Stimulated activated CD4-positive, alpha-beta T cell treated with anti-CD3 and anti-CD28 coated beads, Interleukin-4, amount 100 ng/mL, for 48 hours (primary cell): ENCODE measurements around the gene YIPF2.
"Not testable (repeated sequence)": the region's sequence is repeated elsewhere in the genome, so short reads cannot be mapped to it uniquely, and the experiment has no call there.

Experiments
- DNase-seq, 2 donors: peaks; one replicate each; pipeline ENCODE4 v3.0.0-alpha.2; 2020; ENCODE audit warnings: low read depth in 2 of 2

Gene YIPF2

DNA sequence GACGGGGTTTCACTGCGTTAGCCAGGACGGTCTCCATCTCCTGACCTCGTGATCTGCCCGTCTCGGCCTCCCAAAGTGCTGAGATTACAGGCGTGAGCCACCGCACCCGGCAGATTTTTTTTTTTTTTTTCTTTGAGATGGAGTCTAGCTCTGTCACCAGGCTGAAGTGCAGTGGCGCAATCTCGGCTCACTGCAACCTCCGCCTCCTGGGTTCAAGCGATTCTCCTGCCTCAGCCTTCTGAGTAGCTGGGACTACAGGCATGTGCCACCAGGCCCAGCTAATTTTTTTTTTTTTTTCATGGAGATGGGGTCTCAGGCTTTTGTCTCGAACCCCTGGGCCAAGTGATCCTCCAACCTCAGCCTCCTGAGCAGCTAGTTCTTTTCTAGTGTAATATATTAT lies 13.2 kb upstream of the YIPF2 start:
- not testable (repeated sequence) for DNase-seq

- peak in 1 of 2 donors; percentile 15 for DNase-seq
These were observed 8.2 kb upstream of the YIPF2 start for GRCh38 chr19:10936661-10937084.

GRCh38 chr19:10935371-10936059 lies 7.1 kb upstream of the YIPF2 start:
- DNase-seq = no peak

- DNase-seq = no peak
These were observed 959 bp upstream of the YIPF2 start for GRCh38 chr19:10929402-10929794.

DNA sequence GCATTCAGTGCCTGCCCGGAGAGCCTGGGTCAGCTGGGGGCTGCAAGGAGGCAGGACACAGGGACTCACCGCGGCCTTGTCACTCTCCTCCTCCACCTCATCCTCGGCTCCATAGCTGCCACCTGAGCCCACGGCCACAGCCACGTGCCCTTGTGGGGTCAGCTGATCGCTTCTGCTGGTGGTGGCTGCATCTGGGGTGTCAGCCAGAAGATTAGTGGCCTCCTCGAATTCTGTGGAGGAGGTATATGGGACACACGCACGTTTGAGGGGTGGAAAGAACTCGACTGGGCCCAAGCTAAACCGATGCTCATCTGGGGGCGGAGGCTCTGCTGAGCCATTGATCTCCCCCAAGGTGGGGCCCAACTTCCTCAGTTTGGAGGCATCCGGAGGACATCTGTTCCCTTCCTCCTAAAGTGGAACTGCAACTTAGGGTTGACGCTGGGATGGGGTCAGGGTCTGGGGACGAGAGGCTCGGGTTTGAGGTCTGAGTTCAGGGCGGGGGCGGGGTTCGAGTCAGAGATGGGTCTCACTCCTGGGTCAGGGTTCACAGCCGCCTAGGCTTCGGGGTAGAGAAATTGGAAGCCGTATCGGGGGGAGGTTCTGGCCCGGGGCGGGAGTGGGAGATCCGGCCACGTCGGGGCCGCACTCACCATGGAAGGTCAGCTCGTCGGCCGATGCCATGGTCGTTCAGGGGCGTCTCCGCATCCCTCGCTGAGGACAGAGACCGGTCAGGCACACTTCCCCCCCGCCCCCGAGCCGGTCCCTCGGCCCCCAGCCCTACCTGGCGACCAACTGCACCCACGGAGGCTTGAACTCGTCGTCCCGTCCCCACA lies 493 bp downstream of the YIPF2 start:
- DNase-seq = no peak

GRCh38 chr19:10924597-10924996 lies 3.8 kb downstream of the YIPF2 start:
- no peak for DNase-seq

GRCh38 chr19:10923260-10924112 lies 5.0 kb downstream of the YIPF2 start:
- no peak for DNase-seq

- no peak for DNase-seq
These were observed 5.8 kb downstream of the YIPF2 start for GRCh38 chr19:10922638-10923014.

- DNase-seq = no peak
These were observed 6.4 kb downstream of the YIPF2 start for GRCh38 chr19:10921910-10922637.

GRCh38 chr19:10921199-10921909 lies 7.1 kb downstream of the YIPF2 start:
- no peak for DNase-seq

DNA sequence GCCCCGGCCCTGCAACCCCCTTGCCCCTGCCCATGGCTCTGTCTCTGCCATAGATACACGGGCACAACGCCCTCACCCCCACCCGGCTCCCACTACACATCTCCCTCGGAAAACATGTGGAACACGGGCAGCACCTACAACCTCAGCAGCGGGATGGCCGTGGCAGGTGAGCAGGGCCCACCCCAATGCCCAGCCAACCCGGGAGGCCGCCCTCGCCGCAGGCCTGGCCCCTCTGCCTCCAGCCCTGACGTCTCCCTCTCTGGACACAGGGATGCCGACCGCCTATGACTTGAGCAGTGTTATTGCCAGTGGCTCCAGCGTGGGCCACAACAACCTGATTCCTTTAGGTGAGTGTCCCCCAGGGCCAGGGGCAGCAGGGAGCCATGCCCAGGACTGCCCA lies 7.7 kb downstream of the YIPF2 start:
- no peak for DNase-seq

DNA sequence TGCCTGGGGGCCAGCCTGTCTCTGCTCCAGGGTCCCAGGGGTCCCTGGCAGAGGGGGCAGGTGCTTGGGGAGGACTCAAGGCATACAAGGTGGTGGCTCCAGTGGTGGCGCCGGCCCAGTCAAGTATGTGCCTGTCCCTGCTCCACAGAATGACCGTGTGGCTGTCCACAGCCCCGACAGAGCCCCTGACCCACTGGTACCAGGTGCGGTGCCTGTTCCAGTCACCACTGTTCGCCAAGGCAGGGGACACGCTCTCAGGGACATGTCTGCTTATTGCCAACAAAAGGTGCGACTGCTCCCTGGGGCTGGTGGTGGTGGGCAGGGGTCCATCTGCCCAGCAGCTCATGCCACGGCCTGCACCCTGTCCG lies 8.2 kb downstream of the YIPF2 start:
- no peak for DNase-seq

- no peak for DNase-seq
These were observed 8.8 kb downstream of the YIPF2 start for GRCh38 chr19:10919352-10920287.

GRCh38 chr19:10918359-10918758 lies 10.1 kb downstream of the YIPF2 start:
- DNase-seq = no peak

DNA sequence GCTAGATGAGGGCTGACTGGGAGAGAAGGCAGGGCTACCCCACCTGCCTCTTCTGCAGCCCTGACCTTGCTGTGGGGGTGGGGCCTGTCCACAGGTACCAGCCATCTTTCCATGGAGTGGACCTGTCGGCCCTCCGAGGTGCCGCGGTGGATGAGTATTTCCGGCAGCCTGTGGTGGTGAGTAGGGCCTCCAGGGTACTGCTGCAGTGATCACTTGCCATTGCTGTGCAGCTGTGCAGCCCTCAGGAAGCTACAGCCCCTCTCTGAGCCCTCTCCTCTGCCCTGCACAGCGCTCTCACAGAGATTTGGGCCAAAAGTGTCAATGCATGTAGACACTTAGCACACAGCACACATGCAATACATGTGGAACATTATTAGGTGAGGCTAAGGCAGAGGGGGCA lies 11.8 kb downstream of the YIPF2 start:
- DNase-seq = no peak

DNA sequence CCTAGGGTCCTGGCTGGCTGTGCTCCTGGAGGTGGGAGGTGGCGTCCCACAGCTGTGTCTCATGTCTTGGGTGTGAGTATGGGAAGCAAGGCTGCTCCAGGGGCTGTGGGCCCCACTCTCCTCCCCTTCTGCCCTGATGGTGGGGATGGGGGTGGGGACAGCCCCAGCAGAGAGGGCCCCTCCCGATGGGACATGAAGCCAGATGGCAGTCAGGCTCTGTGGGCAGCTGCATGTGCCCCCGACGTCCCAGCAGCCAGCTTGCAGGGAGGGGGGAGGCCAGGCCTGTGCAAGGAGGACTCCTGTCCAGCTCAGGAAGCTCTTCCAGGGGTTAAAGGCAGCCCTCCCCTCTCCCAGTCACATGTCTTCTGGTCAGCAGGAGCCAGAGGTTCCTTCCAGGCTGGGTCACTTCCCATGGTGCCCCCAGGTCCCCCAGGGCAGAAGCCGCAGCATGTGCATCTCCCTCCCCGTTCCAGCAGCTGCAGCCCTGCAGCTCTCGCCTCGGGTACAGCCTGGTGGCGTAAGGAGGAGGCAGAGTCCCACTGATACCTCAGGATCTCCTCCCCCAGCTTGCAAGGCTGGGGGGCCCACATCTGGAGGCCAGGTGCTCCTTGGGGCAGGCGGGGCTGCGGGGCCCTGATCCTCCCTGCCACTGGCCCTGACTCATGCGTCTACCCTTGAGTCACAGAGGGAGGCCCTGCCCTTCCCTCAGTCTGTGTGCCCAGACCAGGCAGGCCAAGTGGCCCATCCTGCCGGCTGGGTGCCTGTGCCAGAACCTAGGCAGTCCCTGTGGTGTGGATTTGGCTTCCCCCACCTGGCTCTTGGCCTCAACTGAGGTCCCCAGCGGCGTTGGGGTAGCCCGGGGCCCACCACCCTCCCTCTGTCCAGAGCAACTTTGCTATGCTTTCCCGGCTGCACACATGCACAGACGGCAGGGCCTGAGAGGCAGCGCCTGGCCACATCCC lies 13.0 kb downstream of the YIPF2 start:
- no peak for DNase-seq

DNA sequence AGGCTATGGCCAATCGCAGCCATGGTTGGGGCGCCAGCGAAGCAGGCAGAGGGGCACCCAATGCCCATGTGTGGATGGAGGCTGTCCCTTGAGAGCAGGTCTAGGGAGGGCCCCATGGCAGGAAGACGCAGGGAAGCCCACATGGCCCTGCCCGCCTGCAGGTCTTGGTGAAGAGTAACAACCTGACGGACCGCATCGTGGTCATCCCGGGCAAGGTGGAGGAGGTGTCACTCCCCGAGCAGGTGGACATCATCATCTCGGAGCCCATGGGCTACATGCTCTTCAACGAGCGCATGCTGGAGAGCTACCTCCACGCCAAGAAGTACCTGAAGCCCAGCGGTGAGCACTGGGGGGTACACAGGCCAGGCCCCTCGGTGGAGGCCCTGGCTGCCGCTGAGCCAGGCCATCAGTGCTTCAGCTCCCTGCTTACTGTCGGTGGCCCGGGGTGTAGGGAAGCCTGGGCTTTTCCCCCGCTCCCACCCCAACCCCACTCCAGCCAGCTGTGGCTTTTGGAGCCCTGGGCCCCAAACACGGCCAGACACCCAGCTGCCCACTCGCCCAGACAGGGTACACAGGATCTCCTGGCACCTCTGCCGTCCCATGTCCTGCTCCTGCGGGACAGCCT lies 14.6 kb downstream of the YIPF2 start:
- DNase-seq = no peak

DNA sequence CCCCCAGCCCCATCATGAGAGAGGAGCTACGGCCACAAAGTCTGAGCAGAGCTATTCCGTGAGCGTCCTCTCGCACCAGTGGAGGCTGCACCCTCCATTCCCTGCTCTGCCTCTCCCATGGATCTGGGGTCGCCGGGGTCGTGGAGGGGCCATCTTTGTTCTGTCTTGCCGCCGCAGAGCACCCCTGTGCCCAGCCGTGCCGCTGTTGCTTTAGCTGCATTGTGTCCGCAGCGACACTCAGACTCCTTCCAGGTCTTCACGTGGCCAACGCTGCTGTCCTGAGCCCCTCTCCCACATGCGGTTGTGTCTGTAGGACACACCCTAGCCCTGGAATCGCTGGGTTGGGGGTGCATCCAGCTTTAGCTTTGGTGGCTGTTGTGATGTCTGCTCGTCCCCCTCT lies 15.8 kb downstream of the YIPF2 start:
- DNase-seq = no peak
